ENCODE results near the gene RRP15.

Gene RRP15

GRCh38 chr1:218302155-218302554 lies 17.1 kb downstream of the RRP15 start:
- DNase-seq (ENCODE audit: low read depth), result no peak
- H3K4me3 ChIP-seq (ENCODE audit: low read length), result no peak overlapping the region
- TF ChIP-seq CTCF (conservative IDR thresholded peaks at IDR 0.05; ENCODE audit: low read depth, low read length), result no peak

- H3K4me3 ChIP-seq (ENCODE audit: low read length), result no peak overlapping the region
- no peak for TF ChIP-seq CTCF (conservative IDR thresholded peaks at IDR 0.05; ENCODE audit: low read depth, low read length)
- no peak for DNase-seq (ENCODE audit: low read depth)
These were observed 18.2 kb downstream of the RRP15 start for GRCh38 chr1:218303176-218303879.

DNA sequence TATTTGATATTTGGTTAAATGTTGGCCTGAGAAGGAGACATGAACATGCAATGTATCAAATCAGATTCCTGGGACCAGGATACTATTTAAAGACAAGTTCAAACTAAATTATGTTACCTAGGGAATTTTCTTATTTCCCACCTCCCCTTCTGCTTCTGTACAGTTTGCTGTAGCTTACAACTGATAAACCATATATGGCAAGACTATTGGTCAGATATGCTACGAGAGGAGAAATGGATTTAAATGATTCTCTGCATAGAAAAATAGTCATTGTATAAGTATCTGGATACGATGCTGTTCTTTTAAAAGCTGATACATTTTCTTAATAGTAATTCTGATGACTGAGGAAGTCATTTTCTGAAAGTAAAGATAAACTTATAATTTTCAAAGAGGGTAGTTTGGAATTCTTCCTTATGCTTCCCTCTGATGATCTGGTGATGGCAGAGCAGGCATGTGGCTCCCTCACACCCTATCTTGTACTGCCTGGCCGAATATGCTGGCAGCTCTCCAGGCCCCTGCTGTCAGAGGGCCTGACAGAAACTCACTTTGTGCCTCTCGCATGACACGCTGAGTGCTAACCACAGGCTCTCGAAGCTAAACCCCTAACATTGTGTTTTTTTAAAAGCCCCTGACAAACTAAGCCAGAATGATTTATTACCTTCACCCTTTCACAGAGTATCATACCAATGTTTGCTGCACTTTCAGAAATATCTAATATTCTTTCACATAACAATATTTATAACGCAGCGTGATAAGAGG lies 19.4 kb downstream of the RRP15 start:
- no peak for TF ChIP-seq CTCF (conservative IDR thresholded peaks at IDR 0.05; ENCODE audit: low read depth, low read length)
- no peak for DNase-seq (ENCODE audit: low read depth)
- no peak overlapping the region for H3K4me3 ChIP-seq (ENCODE audit: low read length)

GRCh38 chr1:218305472-218306064 lies 20.5 kb downstream of the RRP15 start:
- DNase-seq (ENCODE audit: low read depth), result no peak
- no peak overlapping the region for H3K4me3 ChIP-seq (ENCODE audit: low read length)
- no peak for TF ChIP-seq CTCF (conservative IDR thresholded peaks at IDR 0.05; ENCODE audit: low read depth, low read length)

- no peak for DNase-seq (ENCODE audit: low read depth)
- H3K4me3 ChIP-seq (ENCODE audit: low read length), result no peak overlapping the region
- no peak for TF ChIP-seq CTCF (conservative IDR thresholded peaks at IDR 0.05; ENCODE audit: low read depth, low read length)
These were observed 27.4 kb downstream of the RRP15 start for GRCh38 chr1:218312509-218312908.

GRCh38 chr1:218314316-218314715 lies 29.2 kb downstream of the RRP15 start:
- TF ChIP-seq CTCF (conservative IDR thresholded peaks at IDR 0.05; ENCODE audit: low read depth, low read length), result no peak
- DNase-seq (ENCODE audit: low read depth), result no peak
- no peak overlapping the region for H3K4me3 ChIP-seq (ENCODE audit: low read length)
